Hepatocyte (in vitro differentiated cells): ENCODE data around the gene MACROD2. TPM values are rescaled to one million over a fixed set of nuclear protein-coding genes. Genes with fewer than 3 reads are reported as not detected.

Experiments used
- DNase-seq: peaks from one replicate; pipeline ENCODE4 v3.0.0-alpha.2; 2016; ENCODE audit warnings: low spot score
- H2AFZ ChIP-seq: fragments of 200-600 bp; sonication (generic); 2 replicates; pipeline ENCODE4 v1.6.0; 2016; ENCODE audit warnings: antibody characterized with exemption, mild to moderate bottlenecking
- H3K27ac ChIP-seq: fragments of 200-600 bp; sonication (generic); 2 replicates; pipeline ENCODE4 v1.5.1; 2016; ENCODE audit warnings: mild to moderate bottlenecking
- H3K27me3 ChIP-seq: fragments of 200-600 bp; sonication (generic); 2 replicates; pipeline ENCODE4 v1.6.1; 2016
- H3K36me3 ChIP-seq: fragments of 200-600 bp; sonication (generic); replicated peaks from 2 replicates; pipeline ENCODE4 v1.5.1; 2016; ENCODE audit warnings: low read depth; ENCODE audit not compliant: insufficient read depth
- H3K4me1 ChIP-seq: fragments of 200-600 bp; sonication (generic); 2 replicates; pipeline ENCODE4 v1.5.1; 2016; ENCODE audit warnings: mild to moderate bottlenecking, moderate library complexity; ENCODE audit not compliant: insufficient read depth
- H3K4me2 ChIP-seq: fragments of 200-600 bp; sonication (generic); 2 replicates; pipeline ENCODE4 v1.6.0; 2016
- H3K4me3 ChIP-seq: fragments of 200-600 bp; sonication (generic); 2 replicates; pipeline ENCODE4 v1.5.1; 2016; ENCODE audit warnings: mild to moderate bottlenecking
- H3K79me2 ChIP-seq: fragments of 200-600 bp; sonication (generic); 2 replicates; pipeline ENCODE4 v1.6.0; 2017; ENCODE audit warnings: mild to moderate bottlenecking
- H3K9me2 ChIP-seq: fragments of 200-600 bp; sonication (generic); replicated peaks from 2 replicates; pipeline ENCODE4 v1.6.0; 2017; ENCODE audit warnings: mild to moderate bottlenecking; ENCODE audit not compliant: insufficient read depth
- H3K9me3 ChIP-seq: fragments of 200-600 bp; sonication (generic); 2 replicates; pipeline ENCODE4 v1.5.1; 2016; ENCODE audit warnings: low read depth, mild to moderate bottlenecking
- H4K20me1 ChIP-seq: fragments of 200-600 bp; sonication (generic); 2 replicates; pipeline ENCODE4 v1.6.0; 2016; ENCODE audit warnings: mild to moderate bottlenecking; ENCODE audit not compliant: insufficient read depth, poor library complexity, severe bottlenecking
- EZH2 ChIP-seq: fragments of 200-600 bp; sonication (generic); IDR thresholded peaks from 2 replicates; pipeline ENCODE4 v1.6.1; 2016; ENCODE audit warnings: antibody characterized with exemption, mild to moderate bottlenecking, borderline replicate concordance
- EZH2phosphoT487 ChIP-seq: fragments of 200-600 bp; sonication (generic); IDR thresholded peaks from one replicate; pipeline ENCODE4 v1.6.1; 2018; ENCODE audit warnings: antibody characterized with exemption, mild to moderate bottlenecking, low read depth, moderate library complexity; ENCODE audit not compliant: unreplicated experiment, severe bottlenecking
- WGBS: methylation state at CpG from one replicate; pipeline ENCODE4 v1.1.6; 2016; ENCODE audit warnings: low lambda C conversion rate; ENCODE audit errors: missing lambda C conversion rate; 5-methylcytosine and 5-hydroxymethylcytosine counted together
- polyA plus RNA-seq: library from polyadenylated mRNA; unstranded; fragments of >200 nt; fragmentation: Nextera tagmentation; extraction: Ambion mirVana; gene quantifications from 2 replicates; pipeline ENCODE4 v1.2.1, GENCODE V29; 2016
- total RNA-seq: library from RNA; depleted of rRNA; stranded (reverse); fragments of >200 nt; gene quantifications from 2 replicates; pipeline ENCODE4 v1.2.3, GENCODE V29; 2014
- TF ChIP-seq, protein P1 (sequence below): fragments of 200-600 bp; sonication (generic); IDR thresholded peaks from 2 replicates; pipeline ENCODE4 v1.5.1; 2016; ENCODE audit warnings: antibody characterized with exemption, mild to moderate bottlenecking; ENCODE audit not compliant: poor library complexity

MACROD2 gene
- total and polyA plus RNA-seq, 2 experiments from 2014 or later: 2.4 to 3.1 TPM

DNA sequence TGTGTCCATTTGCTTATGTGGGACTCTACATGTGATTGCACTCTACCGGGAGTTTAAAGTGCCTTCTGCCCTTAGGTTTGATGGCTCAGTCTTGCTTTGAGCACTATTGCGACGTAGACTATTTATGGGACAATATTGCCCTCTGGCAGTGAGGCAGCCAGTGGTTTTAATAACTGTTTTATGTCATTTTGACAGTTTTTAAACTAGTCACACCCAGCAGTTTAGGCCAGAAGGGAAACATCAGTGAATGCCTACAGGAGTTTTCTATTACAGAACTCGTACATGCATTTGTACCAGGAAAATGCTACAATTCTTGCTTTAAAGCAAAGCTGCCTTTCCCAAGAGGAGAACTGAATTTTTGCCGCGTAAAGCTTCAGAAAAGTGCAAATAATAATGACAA, 1764.3 kb downstream of the MACROD2 start:
- no peaks in the 10 kb centered on the region for H3K9me3 ChIP-seq
- peak overlapping the region; percentile 50 for H3K4me2 ChIP-seq
- TF ChIP-seq EZH2phosphoT487 (no peak), EZH2 (no peak)
- TF ChIP-seq, protein P1, sequence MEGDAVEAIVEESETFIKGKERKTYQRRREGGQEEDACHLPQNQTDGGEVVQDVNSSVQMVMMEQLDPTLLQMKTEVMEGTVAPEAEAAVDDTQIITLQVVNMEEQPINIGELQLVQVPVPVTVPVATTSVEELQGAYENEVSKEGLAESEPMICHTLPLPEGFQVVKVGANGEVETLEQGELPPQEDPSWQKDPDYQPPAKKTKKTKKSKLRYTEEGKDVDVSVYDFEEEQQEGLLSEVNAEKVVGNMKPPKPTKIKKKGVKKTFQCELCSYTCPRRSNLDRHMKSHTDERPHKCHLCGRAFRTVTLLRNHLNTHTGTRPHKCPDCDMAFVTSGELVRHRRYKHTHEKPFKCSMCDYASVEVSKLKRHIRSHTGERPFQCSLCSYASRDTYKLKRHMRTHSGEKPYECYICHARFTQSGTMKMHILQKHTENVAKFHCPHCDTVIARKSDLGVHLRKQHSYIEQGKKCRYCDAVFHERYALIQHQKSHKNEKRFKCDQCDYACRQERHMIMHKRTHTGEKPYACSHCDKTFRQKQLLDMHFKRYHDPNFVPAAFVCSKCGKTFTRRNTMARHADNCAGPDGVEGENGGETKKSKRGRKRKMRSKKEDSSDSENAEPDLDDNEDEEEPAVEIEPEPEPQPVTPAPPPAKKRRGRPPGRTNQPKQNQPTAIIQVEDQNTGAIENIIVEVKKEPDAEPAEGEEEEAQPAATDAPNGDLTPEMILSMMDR: peak; percentile 43
- no peaks in the 10 kb centered on the region for H3K36me3 ChIP-seq
- no peaks in the 10 kb centered on the region for H3K27me3 ChIP-seq
- H3K4me1 ChIP-seq: no peaks in the 10 kb centered on the region
- no peak overlapping the region for H3K27ac ChIP-seq
- no peaks in the 10 kb centered on the region for H4K20me1 ChIP-seq
- H2AFZ ChIP-seq: no peak overlapping the region
- H3K4me3 ChIP-seq: no peak overlapping the region
- DNase-seq: peak; percentile 38
- WGBS: 57% methylated on average over 6 of the region's 6 CpGs
- H3K9me2 ChIP-seq: no peaks in the 10 kb centered on the region
- H3K79me2 ChIP-seq: no peaks in the 10 kb centered on the region

DNA sequence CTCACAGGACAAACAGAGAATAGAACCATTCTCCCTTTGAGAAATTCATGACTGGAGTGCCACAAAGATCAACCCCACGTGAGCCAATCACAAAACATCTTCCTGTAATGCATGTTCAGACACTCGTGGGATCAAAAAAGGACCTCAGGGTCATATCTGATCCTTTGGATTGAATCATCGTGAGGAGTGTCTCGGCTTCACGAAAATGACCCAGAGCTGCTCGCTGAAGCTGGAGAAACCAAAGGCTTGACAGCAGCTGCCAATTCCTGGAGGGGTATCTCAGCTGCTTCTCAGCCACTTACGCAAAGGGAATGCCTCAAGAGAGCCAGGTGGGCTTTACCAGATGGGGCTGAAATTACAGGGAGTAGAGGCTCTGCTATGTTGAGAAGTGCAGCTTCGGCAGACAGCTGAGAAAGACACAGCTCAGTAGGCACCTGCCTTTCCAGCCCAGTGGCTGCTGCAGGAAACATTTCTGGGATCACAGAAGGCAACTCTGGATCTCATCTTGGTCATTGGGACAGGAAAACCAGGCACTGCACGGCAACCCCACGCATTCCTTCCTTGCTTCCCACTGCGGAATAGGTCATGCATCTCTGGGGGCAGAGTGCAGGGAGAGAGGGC, 1764.8 kb downstream of the MACROD2 start:
- no peaks in the 10 kb centered on the region for H3K4me1 ChIP-seq
- H3K9me3 ChIP-seq: no peaks in the 10 kb centered on the region
- 62% methylated on average over 11 of the region's 11 CpGs for whole genome bisulfite sequencing
- no peaks in the 10 kb centered on the region for H3K36me3 ChIP-seq
- no peaks in the 10 kb centered on the region for H3K9me2 ChIP-seq
- H2AFZ ChIP-seq: no peak overlapping the region
- H3K4me2 ChIP-seq: peak overlapping the region; percentile 50
- no peak overlapping the region for H3K4me3 ChIP-seq
- TF ChIP-seq EZH2 (no peak), EZH2phosphoT487 (no peak)
- TF ChIP-seq, protein P1: no peak
- H3K27ac ChIP-seq: no peak overlapping the region
- no peaks in the 10 kb centered on the region for H3K79me2 ChIP-seq
- H4K20me1 ChIP-seq: no peaks in the 10 kb centered on the region
- peak; percentile 5 for DNase-seq
- no peaks in the 10 kb centered on the region for H3K27me3 ChIP-seq

DNA sequence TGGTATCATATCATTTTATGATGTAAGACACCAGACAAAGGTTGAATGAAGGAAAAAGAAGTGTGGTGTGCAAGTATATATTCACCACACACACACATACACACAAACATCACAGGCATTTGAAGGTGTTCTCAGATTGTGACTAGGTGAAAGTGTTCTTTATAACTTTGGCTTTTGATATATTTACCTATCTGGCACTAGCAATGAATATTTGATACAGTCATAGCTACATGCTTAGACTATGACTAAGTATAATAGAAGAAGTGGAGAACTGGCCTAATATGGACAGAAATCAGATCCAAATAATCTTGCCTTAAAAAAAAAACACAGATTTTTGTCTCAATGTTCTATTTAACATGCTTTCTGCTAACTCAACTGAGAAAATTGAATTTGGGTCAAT, 1768.0 kb downstream of the MACROD2 start:
- no peak overlapping the region for H3K4me3 ChIP-seq
- H3K9me3 ChIP-seq: no peaks in the 10 kb centered on the region
- H3K27me3 ChIP-seq: no peaks in the 10 kb centered on the region
- H3K9me2 ChIP-seq: no peaks in the 10 kb centered on the region
- TF ChIP-seq EZH2phosphoT487: no peak
- TF ChIP-seq, protein P1: no peak
- no peak for TF ChIP-seq EZH2
- no peaks in the 10 kb centered on the region for H3K36me3 ChIP-seq
- H4K20me1 ChIP-seq: no peaks in the 10 kb centered on the region
- no peak for DNase-seq
- H3K27ac ChIP-seq: no peak overlapping the region
- H3K79me2 ChIP-seq: no peaks in the 10 kb centered on the region
- no peak overlapping the region for H2AFZ ChIP-seq
- no peak overlapping the region for H3K4me2 ChIP-seq
- H3K4me1 ChIP-seq: no peaks in the 10 kb centered on the region

DNA sequence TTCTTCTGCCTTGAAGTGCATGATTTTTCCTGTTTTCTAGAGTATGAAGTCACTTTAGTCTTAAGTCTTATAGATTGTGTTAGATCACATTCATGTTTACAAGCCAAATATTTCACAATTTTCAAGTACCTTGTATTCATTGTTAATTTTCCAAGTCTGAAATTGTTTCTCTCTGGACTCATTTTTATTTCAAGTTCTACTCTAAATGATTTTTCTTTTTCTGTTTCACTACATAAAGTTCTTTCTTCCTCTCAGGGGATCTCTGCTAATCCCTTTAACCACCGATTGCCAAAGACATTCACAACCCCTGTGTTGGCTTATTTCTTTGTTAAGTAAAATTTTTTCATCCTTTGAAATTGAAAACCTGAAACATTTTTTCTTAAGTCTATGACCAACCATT, 1772.3 kb downstream of the MACROD2 start:
- Histone ChIP-seq H4K20me1 (no peaks in the 10 kb centered on the region), H3K27me3 (no peaks in the 10 kb centered on the region), H3K79me2 (no peaks in the 10 kb centered on the region), H3K4me2 (no peak overlapping the region), H2AFZ (no peak overlapping the region), H3K9me3 (no peaks in the 10 kb centered on the region), H3K9me2 (no peaks in the 10 kb centered on the region), H3K4me1 (no peaks in the 10 kb centered on the region), H3K36me3 (no peaks in the 10 kb centered on the region), H3K4me3 (no peak overlapping the region), H3K27ac (no peak overlapping the region)
- TF ChIP-seq EZH2phosphoT487: no peak
- TF ChIP-seq, protein P1: no peak
- no peak for TF ChIP-seq EZH2
- WGBS: 12% methylated on average over 1 of the region's 1 CpG
- DNase-seq: no peak
